Neural progenitor cell (in vitro differentiated cells): ENCODE data around the gene MRGPRG.

Source experiments
- CTCF ChIP-seq: fragments of 200-600 bp; sonication (generic); IDR thresholded peaks from 2 replicates; pipeline ENCODE4 v1.5.1; 2017; ENCODE audit warnings: antibody characterized with exemption, mild to moderate bottlenecking
- EZH2 ChIP-seq: fragments of 200-600 bp; sonication (generic); IDR thresholded peaks from 2 replicates; pipeline ENCODE4 v1.6.1; 2017; ENCODE audit warnings: antibody characterized with exemption, mild to moderate bottlenecking, moderate library complexity
- EZH2phosphoT487 ChIP-seq: fragments of 200-600 bp; sonication (generic); IDR thresholded peaks from 2 replicates; pipeline ENCODE4 v1.6.1; 2017; ENCODE audit warnings: antibody characterized with exemption

- no peak for TF ChIP-seq CTCF
- no peak for TF ChIP-seq EZH2phosphoT487
- TF ChIP-seq EZH2: no peak
Observed at GRCh38 chr11:3170756-3171650, 47.6 kb downstream of the MRGPRG start.
